Stomach smooth muscle (tissue), 2 donors: ENCODE results near the gene DTNB.

ENCODE experiments used
- H3K27ac ChIP-seq: one replicate; pipeline ENCODE4 v1.7.0; 2013; ENCODE audit warnings: mild to moderate bottlenecking, low read length, inconsistent platforms
- H3K27me3 ChIP-seq, 2 donors: one replicate each; pipeline ENCODE4 v1.7.0; 2013; ENCODE audit warnings: low read length in 2 of 2; ENCODE audit not compliant: insufficient read depth in 2 of 2, control insufficient read depth in 1 of 2
- H3K36me3 ChIP-seq, 2 donors: one replicate each; pipeline ENCODE4 v1.7.0; 2013; ENCODE audit warnings: low read length in 2 of 2; ENCODE audit not compliant: control insufficient read depth in 2 of 2, insufficient read depth in 2 of 2
- H3K4me1 ChIP-seq: one replicate; pipeline ENCODE4 v1.7.0; 2013; ENCODE audit warnings: low read length; ENCODE audit not compliant: control insufficient read depth, insufficient read depth
- H3K4me3 ChIP-seq, 2 donors: one replicate each; pipeline ENCODE4 v1.7.0; 2013; ENCODE audit warnings: low read length in 2 of 2
- H3K9ac ChIP-seq, 2 donors: one replicate each; pipeline ENCODE4 v1.7.0; 2013; ENCODE audit warnings: low read length in 2 of 2, mild to moderate bottlenecking in 1 of 2
- H3K9me3 ChIP-seq, 2 donors: one replicate each; pipeline ENCODE4 v1.7.0; 2013; ENCODE audit warnings: low read length in 2 of 2; ENCODE audit not compliant: control insufficient read depth in 2 of 2
- donor health status: healthy.
- donor health status: Pancreatic carcinoma.

Gene DTNB

DNA sequence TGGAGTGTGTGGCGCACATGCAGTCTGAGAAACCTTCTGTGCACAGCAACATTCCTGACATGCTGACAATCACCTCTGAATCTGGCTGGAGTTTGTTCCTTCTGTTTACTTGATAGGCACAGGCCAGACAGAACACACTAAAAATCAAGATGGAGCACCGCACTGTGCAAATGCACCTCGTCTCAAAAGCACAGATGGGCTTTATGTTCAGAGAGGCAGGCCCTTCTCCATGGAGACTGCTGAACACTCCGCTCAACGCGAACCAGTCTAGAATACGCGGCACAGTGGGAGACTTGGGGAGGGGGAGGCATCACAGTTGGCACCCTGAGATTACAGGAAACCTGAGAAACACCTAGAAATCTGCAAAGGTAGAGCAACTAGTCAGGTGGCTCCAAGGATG lies 273.2 kb downstream of the DTNB start:
- H3K4me1 ChIP-seq, result no peaks in the 10 kb centered on the region
- no peak overlapping the region for H3K27ac ChIP-seq
- H3K27me3 ChIP-seq, result no peaks in the 10 kb centered on the region
- no peak overlapping the region for H3K9ac ChIP-seq
- H3K4me3 ChIP-seq, result no peak overlapping the region
- no peaks in the 10 kb centered on the region for H3K36me3 ChIP-seq
- H3K9me3 ChIP-seq, result no peaks in the 10 kb centered on the region

DNA sequence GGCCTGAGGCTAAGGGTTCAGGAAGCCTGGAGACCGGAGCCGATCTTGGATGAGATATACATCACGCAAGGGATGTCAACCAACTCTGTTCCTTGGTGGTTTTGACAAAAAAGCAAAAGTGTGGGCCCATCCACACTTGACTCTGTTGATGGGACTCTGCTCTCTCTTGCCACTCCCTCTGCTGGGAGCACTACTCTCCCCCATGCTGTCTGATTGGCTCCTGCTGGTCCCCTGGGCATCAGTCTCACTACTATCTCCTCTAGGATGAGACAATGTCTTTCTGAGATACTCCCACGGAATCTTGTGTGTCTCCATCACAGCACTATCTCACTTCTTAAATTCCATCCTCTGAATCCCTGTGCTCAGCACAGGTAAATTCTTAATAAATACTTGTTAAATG lies 274.8 kb downstream of the DTNB start:
- Histone ChIP-seq H3K36me3 (no peaks in the 10 kb centered on the region), H3K9me3 (no peaks in the 10 kb centered on the region), H3K9ac (no peak overlapping the region), H3K27me3 (no peaks in the 10 kb centered on the region), H3K4me3 (no peak overlapping the region), H3K27ac (no peak overlapping the region), H3K4me1 (no peaks in the 10 kb centered on the region)

DNA sequence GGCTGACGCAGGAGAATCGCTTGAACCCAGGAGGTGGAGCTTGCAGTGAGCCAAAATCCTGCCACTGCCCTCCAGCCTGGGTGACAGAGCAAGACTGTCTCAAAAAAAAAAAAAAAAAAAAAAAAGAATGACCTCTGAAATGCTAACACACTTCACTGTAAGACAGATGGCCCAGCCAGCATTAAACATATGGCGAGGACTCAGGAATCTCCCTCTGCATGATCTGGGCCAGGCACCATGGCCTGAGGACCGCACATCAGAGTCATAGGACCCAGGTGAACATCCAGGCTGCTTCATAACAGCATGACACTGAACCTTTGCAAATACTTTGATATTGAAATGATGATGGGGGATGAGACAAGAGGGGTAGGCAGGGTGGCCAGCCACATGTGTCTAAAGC lies 275.6 kb downstream of the DTNB start:
- Histone ChIP-seq H3K9ac (no peak overlapping the region), H3K4me1 (no peaks in the 10 kb centered on the region), H3K27ac (no peak overlapping the region), H3K9me3 (no peaks in the 10 kb centered on the region), H3K27me3 (no peaks in the 10 kb centered on the region), H3K36me3 (no peaks in the 10 kb centered on the region), H3K4me3 (no peak overlapping the region)

DNA sequence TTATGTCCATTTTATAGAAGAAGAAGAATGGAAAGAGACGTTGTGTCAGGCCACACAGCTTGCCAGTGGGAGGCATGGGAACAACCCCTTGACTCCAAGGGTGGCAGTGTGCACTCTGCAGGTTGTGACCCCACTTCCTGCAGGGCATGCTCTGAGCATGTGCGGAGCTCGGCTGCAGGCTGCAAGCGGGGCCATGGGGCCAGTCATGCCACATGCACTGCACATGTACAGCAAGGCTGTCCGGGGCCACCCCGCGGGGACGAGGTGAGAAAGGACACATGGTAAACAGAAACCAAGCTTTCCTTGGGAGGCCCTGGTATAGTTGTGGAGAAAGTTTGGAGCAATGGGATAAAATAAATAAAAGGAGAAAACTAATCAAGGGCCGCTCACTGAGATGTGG lies 284.2 kb downstream of the DTNB start:
- Histone ChIP-seq H3K27ac (no peak overlapping the region), H3K36me3 (peaks cover 0 to 3% of the 10 kb centered on the region in 2 donors), H3K4me1 (no peaks in the 10 kb centered on the region), H3K4me3 (no peak overlapping the region), H3K27me3 (no peaks in the 10 kb centered on the region), H3K9ac (no peak overlapping the region), H3K9me3 (no peaks in the 10 kb centered on the region)

DNA sequence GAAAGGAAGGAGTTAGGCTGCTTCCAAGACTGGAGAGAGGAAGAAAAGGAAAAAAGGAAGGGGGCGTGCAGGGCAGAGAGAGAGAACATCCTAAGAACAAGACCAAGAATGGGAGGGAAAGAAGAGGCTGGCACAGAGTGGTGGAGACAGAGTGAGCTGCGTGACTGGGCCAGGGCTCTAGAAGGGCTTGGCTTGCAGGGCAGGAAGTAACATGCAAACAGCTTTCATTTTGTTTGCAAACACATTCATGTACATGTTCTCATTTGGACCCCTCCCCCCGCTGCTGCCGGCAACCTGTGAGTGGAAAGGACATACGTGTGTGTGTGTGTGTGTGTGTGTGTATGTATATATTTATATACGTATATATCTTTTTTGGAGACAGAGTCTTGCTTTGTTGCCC lies 284.9 kb downstream of the DTNB start:
- H3K4me3 ChIP-seq, result no peak overlapping the region
- no peaks in the 10 kb centered on the region for H3K27me3 ChIP-seq
- no peak overlapping the region for H3K27ac ChIP-seq
- no peaks in the 10 kb centered on the region for H3K9me3 ChIP-seq
- no peaks in the 10 kb centered on the region for H3K4me1 ChIP-seq
- H3K9ac ChIP-seq, result no peak overlapping the region
- H3K36me3 ChIP-seq, result peaks cover 0 to 3% of the 10 kb centered on the region in 2 donors

DNA sequence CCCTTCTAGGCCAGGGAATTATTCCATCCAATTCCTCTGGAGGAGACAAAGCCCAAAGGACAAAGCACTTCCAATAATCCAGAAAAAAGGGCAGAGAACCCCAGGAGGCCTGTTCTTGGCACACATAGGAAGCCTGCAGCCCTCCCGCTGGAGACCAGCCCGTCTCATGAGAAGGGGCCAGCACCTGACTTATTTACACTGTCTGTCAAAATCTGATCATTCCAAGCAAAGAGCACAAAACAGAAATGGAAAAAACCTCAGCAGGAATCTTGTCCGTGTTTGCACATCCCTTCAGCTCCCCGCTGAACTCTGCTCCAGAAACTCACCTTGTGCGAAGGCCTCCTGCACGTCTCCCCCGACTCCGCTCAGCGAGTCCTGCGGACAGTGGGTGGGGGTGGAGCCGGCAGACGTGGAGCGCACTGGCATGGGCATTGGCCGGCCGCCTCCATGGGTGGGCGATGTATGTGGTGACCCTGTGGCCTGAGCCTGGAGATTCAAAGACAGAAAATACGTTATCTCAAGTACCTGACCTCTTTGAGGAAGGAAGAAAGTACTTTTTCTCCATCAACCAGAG lies 285.4 kb downstream of the DTNB start:
- H3K36me3 ChIP-seq, result peaks cover 0 to 3% of the 10 kb centered on the region in 2 donors
- H3K27me3 ChIP-seq, result no peaks in the 10 kb centered on the region
- H3K4me1 ChIP-seq, result no peaks in the 10 kb centered on the region
- H3K9ac ChIP-seq, result no peak overlapping the region
- no peaks in the 10 kb centered on the region for H3K9me3 ChIP-seq
- H3K4me3 ChIP-seq, result no peak overlapping the region
- H3K27ac ChIP-seq, result no peak overlapping the region

DNA sequence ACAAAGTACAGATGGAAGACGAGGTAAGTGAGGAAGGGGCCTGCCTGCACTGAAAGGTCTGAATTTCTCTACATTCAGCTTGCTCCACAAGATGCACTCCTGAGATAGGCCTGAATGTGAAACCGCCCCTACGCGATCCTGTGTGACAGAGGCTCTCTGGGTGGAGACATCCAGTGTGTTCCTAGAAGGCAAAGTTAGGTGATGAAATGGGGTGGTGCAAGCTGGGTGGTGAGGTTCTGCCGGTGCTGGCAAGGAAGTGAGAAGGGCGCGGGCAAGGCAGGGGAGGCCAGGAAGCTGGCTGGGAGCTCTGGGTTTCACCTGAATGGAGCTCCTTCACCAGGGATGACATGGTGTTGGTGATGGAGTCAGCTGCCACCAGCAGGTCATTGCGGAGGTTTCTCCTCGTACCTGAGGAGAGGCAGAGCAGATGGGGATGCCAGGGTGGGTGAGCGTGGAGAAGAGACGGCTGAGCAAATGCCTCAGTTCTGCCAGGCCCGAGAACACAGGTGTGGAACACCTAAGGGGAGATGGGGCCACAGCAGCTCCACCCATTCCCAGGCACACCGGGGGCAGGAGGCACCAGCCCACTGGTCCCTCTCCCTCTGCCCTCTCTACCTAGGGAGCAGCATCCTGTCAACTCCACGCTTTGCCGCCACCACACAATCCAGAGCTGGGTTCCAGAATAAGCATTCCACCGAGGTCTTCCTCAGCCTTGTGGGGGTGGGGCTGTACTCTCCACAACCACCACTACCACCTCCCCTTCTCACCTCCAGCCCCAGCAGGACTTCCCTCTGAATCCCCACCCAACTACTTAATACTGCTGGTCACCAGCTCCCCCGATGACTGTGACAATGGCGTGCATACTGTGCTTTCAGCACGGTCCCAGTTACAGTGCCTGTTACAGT lies 286.2 kb downstream of the DTNB start:
- Histone ChIP-seq H3K4me1 (no peaks in the 10 kb centered on the region), H3K27ac (no peak overlapping the region), H3K4me3 (no peak overlapping the region), H3K36me3 (peaks cover 0 to 3% of the 10 kb centered on the region in 2 donors), H3K9ac (no peak overlapping the region), H3K27me3 (no peaks in the 10 kb centered on the region), H3K9me3 (no peaks in the 10 kb centered on the region)

DNA sequence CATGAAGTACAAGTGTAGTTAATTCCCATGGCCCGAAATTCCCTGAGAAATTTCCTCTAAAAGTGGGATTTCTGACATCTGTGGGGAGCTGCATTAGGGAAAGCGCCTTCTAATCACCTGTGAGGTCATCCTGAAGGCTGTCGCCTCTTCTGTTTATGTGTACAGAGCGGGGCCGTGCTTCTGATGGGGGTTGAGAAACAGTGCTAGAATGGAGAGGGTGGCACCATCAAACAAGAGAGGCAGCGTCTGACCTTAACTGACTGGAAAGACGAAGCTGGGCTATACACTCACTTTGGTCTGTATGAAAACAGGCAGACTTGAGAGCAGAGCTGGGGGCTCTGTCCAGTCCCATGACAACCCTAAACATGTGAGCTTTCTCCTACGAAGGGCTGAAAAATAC lies 287.5 kb downstream of the DTNB start:
- peaks cover 1% of the 10 kb centered on the region for H3K4me1 ChIP-seq
- no peaks in the 10 kb centered on the region for H3K27me3 ChIP-seq
- no peak overlapping the region for H3K9ac ChIP-seq
- peaks cover 0 to 3% of the 10 kb centered on the region in 2 donors for H3K36me3 ChIP-seq
- no peak overlapping the region for H3K27ac ChIP-seq
- H3K9me3 ChIP-seq, result no peaks in the 10 kb centered on the region
- H3K4me3 ChIP-seq, result no peak overlapping the region

DNA sequence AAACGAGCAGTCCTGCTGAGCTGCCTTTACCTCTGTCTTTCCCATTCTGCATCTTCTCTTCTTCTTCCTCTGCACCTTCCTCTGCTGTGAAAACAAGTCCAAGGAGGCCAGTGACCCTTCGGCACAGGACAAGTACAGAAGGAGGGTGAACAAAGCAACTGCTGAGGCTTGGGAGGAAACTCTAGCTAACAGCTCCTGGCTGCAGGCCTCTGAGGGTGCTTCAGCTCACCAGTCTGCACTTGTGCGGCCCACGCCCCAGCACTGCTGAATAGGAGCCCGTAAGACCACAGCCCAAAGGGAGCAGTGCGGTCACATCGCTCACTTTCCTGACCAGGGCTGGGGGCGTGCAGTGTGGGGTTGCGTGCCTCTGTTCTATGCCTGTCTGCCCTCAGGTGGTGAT lies 289.6 kb downstream of the DTNB start:
- H3K27ac ChIP-seq, result no peak overlapping the region
- H3K4me3 ChIP-seq, result no peak overlapping the region
- no peak overlapping the region for H3K9ac ChIP-seq
- peaks cover 6% of the 10 kb centered on the region for H3K4me1 ChIP-seq
- no peaks in the 10 kb centered on the region for H3K9me3 ChIP-seq
- peaks cover 0 to 3% of the 10 kb centered on the region in 2 donors for H3K36me3 ChIP-seq
- H3K27me3 ChIP-seq, result no peaks in the 10 kb centered on the region

DNA sequence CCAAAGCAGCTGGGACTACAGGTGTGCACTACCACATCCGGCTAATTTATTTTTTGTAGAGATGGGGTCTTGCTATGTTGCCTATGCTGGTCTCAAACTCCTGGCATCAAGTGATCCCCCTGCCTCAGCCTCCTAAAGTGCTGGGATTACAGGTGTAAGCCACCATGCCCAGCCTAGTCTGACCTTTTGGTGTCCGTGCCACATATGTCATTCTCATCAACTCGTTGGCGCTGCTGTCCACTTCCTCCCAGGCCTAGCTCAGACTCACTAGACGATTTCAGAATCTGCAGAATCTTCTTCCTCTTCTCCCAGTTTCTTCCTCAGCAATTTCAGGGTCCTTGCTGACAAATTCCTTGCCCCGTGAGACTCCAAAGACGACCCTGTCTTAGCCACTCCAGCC lies 291.9 kb downstream of the DTNB start:
- peaks cover 25% of the 10 kb centered on the region for H3K4me1 ChIP-seq
- no peak overlapping the region for H3K9ac ChIP-seq
- H3K36me3 ChIP-seq, result no peaks in the 10 kb centered on the region
- H3K27ac ChIP-seq, result no peak overlapping the region
- no peaks in the 10 kb centered on the region for H3K9me3 ChIP-seq
- H3K27me3 ChIP-seq, result no peaks in the 10 kb centered on the region
- no peak overlapping the region for H3K4me3 ChIP-seq
